ENCODE measurements around the gene BAK1. TPM values are rescaled to one million over a fixed set of nuclear protein-coding genes. Genes with fewer than 3 reads are reported as not detected.
"Not testable (repeated sequence)": the region's sequence is repeated elsewhere in the genome, so short reads cannot be mapped to it uniquely, and the experiment has no call there.

BAK1 gene
- total and polyA plus RNA-seq, 2 donors: 8.8 to 18.7 TPM

GRCh38 chr6:33570806-33571636 is 9.1 kb downstream of the BAK1 start:
- H3K4me3 ChIP-seq (ENCODE audit: low read depth, low read length): peak overlapping the region; percentile 53
- peak overlapping the region; percentile 83 for H3K27ac ChIP-seq (ENCODE audit: low read depth)
- peak; percentile 60 for DNase-seq (ENCODE audit: extremely low spot score)

GRCh38 chr6:33568826-33569570 is 11.1 kb downstream of the BAK1 start:
- DNase-seq (ENCODE audit: extremely low spot score): no peak
- Histone ChIP-seq H3K4me3 (ENCODE audit: low read depth, low read length) (no peak overlapping the region), H3K4me1 (ENCODE audit: insufficient read depth) (no peaks in the 10 kb centered on the region), H3K36me3 (ENCODE audit: insufficient read depth) (no peaks in the 10 kb centered on the region), H3K27ac (ENCODE audit: low read depth) (no peak overlapping the region)
- 94% methylated on average over 6 of the region's 6 CpGs for WGBS

More at GRCh38 chr6:33570806-33571636, 9.1 kb downstream of the BAK1 start:
- H3K36me3 ChIP-seq (ENCODE audit: insufficient read depth): peaks cover 6% of the 10 kb centered on the region
- no peaks in the 10 kb centered on the region for H3K4me1 ChIP-seq (ENCODE audit: insufficient read depth)
- WGBS: 1% methylated on average over 44 of the region's 44 CpGs

- Histone ChIP-seq H3K36me3 (ENCODE audit: insufficient read depth) (no peaks in the 10 kb centered on the region), H3K27ac (ENCODE audit: low read depth) (no peak overlapping the region), H3K4me3 (ENCODE audit: low read depth, low read length) (no peak overlapping the region), H3K4me1 (ENCODE audit: insufficient read depth) (no peaks in the 10 kb centered on the region)
- WGBS: 44% methylated on average over 8 of the region's 8 CpGs
- no peak for DNase-seq (ENCODE audit: extremely low spot score)
Observed at GRCh38 chr6:33567836-33568235, 12.2 kb downstream of the BAK1 start.

GRCh38 chr6:33566182-33567084 is 13.6 kb downstream of the BAK1 start:
- Histone ChIP-seq H3K27ac (ENCODE audit: low read depth) (no peak overlapping the region), H3K4me3 (ENCODE audit: low read depth, low read length) (no peak overlapping the region), H3K36me3 (ENCODE audit: insufficient read depth) (no peaks in the 10 kb centered on the region), H3K4me1 (ENCODE audit: insufficient read depth) (no peaks in the 10 kb centered on the region)
- WGBS: 74% methylated on average over 11 of the region's 11 CpGs
- no peak for DNase-seq (ENCODE audit: extremely low spot score)

GRCh38 chr6:33558801-33559200 is 21.3 kb downstream of the BAK1 start:
- Histone ChIP-seq H3K36me3 (ENCODE audit: insufficient read depth) (no peaks in the 10 kb centered on the region), H3K27ac (ENCODE audit: low read depth) (no peak overlapping the region), H3K4me1 (ENCODE audit: insufficient read depth) (no peaks in the 10 kb centered on the region), H3K4me3 (ENCODE audit: low read depth, low read length) (no peak overlapping the region)
- 90% methylated on average over 8 of the region's 8 CpGs for WGBS
- no peak for DNase-seq (ENCODE audit: extremely low spot score)

- no peak for DNase-seq (ENCODE audit: extremely low spot score)
- Histone ChIP-seq H3K27ac (ENCODE audit: low read depth) (no peak overlapping the region), H3K36me3 (ENCODE audit: insufficient read depth) (no peaks in the 10 kb centered on the region), H3K4me1 (ENCODE audit: insufficient read depth) (no peaks in the 10 kb centered on the region), H3K4me3 (ENCODE audit: low read depth, low read length) (no peak overlapping the region)
- WGBS: 92% methylated on average over 4 of the region's 4 CpGs
Observed at GRCh38 chr6:33557376-33557775, 22.7 kb downstream of the BAK1 start.

GRCh38 chr6:33552883-33553282 is 27.2 kb downstream of the BAK1 start:
- not testable (repeated sequence) for H3K36me3 ChIP-seq (ENCODE audit: insufficient read depth); H3K4me3 ChIP-seq (ENCODE audit: low read depth, low read length); H3K4me1 ChIP-seq (ENCODE audit: insufficient read depth); H3K27ac ChIP-seq (ENCODE audit: low read depth); DNase-seq (ENCODE audit: extremely low spot score)
- 62% methylated on average over 3 of the region's 3 CpGs for WGBS

GRCh38 chr6:33552252-33552651 is 27.8 kb downstream of the BAK1 start:
- Histone ChIP-seq H3K36me3 (ENCODE audit: insufficient read depth) (no peaks in the 10 kb centered on the region), H3K4me3 (ENCODE audit: low read depth, low read length) (no peak overlapping the region), H3K4me1 (ENCODE audit: insufficient read depth) (no peaks in the 10 kb centered on the region), H3K27ac (ENCODE audit: low read depth) (no peak overlapping the region)
- DNase-seq (ENCODE audit: extremely low spot score): no peak
- WGBS: 85% methylated on average over 7 of the region's 7 CpGs

- WGBS: 74% methylated on average over 2 of the region's 2 CpGs
- no peak overlapping the region for H3K4me3 ChIP-seq (ENCODE audit: low read depth, low read length)
- no peaks in the 10 kb centered on the region for H3K4me1 ChIP-seq (ENCODE audit: insufficient read depth)
- H3K36me3 ChIP-seq (ENCODE audit: insufficient read depth): no peaks in the 10 kb centered on the region
- no peak overlapping the region for H3K27ac ChIP-seq (ENCODE audit: low read depth)
- DNase-seq (ENCODE audit: extremely low spot score): no peak
Observed at GRCh38 chr6:33551538-33551937, 28.5 kb downstream of the BAK1 start.

GRCh38 chr6:33549896-33550295 is 30.2 kb downstream of the BAK1 start:
- DNase-seq (ENCODE audit: extremely low spot score): no peak
- H3K4me1 ChIP-seq (ENCODE audit: insufficient read depth): no peaks in the 10 kb centered on the region
- no peaks in the 10 kb centered on the region for H3K36me3 ChIP-seq (ENCODE audit: insufficient read depth)
- H3K27ac ChIP-seq (ENCODE audit: low read depth): no peak overlapping the region
- H3K4me3 ChIP-seq (ENCODE audit: low read depth, low read length): no peak overlapping the region
- WGBS: 87% methylated on average over 2 of the region's 2 CpGs

GRCh38 chr6:33549196-33549595 is 30.9 kb downstream of the BAK1 start:
- H3K27ac ChIP-seq (ENCODE audit: low read depth): no peak overlapping the region
- H3K4me3 ChIP-seq (ENCODE audit: low read depth, low read length): no peak overlapping the region
- DNase-seq (ENCODE audit: extremely low spot score): no peak
- 76% methylated on average over 8 of the region's 8 CpGs for WGBS
- no peaks in the 10 kb centered on the region for H3K36me3 ChIP-seq (ENCODE audit: insufficient read depth)
- H3K4me1 ChIP-seq (ENCODE audit: insufficient read depth): no peaks in the 10 kb centered on the region

GRCh38 chr6:33547499-33547898 is 32.6 kb downstream of the BAK1 start:
- no peaks in the 10 kb centered on the region for H3K36me3 ChIP-seq (ENCODE audit: insufficient read depth)
- H3K4me1 ChIP-seq (ENCODE audit: insufficient read depth): no peaks in the 10 kb centered on the region
- no peak for DNase-seq (ENCODE audit: extremely low spot score)
- no peak overlapping the region for H3K27ac ChIP-seq (ENCODE audit: low read depth)
- no peak overlapping the region for H3K4me3 ChIP-seq (ENCODE audit: low read depth, low read length)
- WGBS: 30% methylated on average over 2 of the region's 2 CpGs

- DNase-seq (ENCODE audit: extremely low spot score): no peak
- H3K27ac ChIP-seq (ENCODE audit: low read depth): no peak overlapping the region
- no peaks in the 10 kb centered on the region for H3K4me1 ChIP-seq (ENCODE audit: insufficient read depth)
- 83% methylated on average over 5 of the region's 5 CpGs for WGBS
- H3K36me3 ChIP-seq (ENCODE audit: insufficient read depth): no peaks in the 10 kb centered on the region
- H3K4me3 ChIP-seq (ENCODE audit: low read depth, low read length): no peak overlapping the region
Observed at GRCh38 chr6:33546766-33547165, 33.3 kb downstream of the BAK1 start.

Data from urinary bladder (tissue), 4 donors.